Activated CD8-positive, alpha-beta memory T cell treated with anti-CD3 and anti-CD28 coated beads, Interleukin-2, amount 10 ng/mL, durations not matched to agents 7 days and 5 days (primary cell): ENCODE measurements around the gene ADGRB2. TPM values are rescaled to one million over a fixed set of nuclear protein-coding genes. Genes with fewer than 3 reads are reported as not detected.

ENCODE experiments used
- ATAC-seq: fragments of 150-1000 bp; cut with Tn5 transposase; one replicate; pipeline ENCODE4 v1.10.0; 2021; ENCODE audit warnings: moderate library complexity
- CTCF ChIA-PET: fragments of 350-600 bp; sonication (Branson Sonifier 250); formaldehyde crosslinking; loops from one replicate; lab custom pipeline; 2021; ENCODE audit warnings: antibody characterized with exemption; lab: Charles Lee
- DNase-seq: peaks from one replicate; pipeline ENCODE4 v3.0.0-alpha.2; 2020
- H3K27ac Mint-ChIP-seq: one replicate; pipeline ENCODE4 v1.8.0; 2021; ENCODE audit warnings: mild to moderate bottlenecking, mixed read lengths
- H3K27me3 Mint-ChIP-seq: one replicate; pipeline ENCODE4 v1.8.0; 2021; ENCODE audit warnings: mixed read lengths
- H3K36me3 Mint-ChIP-seq: one replicate; pipeline ENCODE4 v1.8.0; 2021; ENCODE audit warnings: mild to moderate bottlenecking, mixed read lengths
- H3K4me1 Mint-ChIP-seq: one replicate; pipeline ENCODE4 v1.8.0; 2021; ENCODE audit warnings: mixed read lengths
- H3K4me3 Mint-ChIP-seq: one replicate; pipeline ENCODE4 v1.8.0; 2021; ENCODE audit warnings: mild to moderate bottlenecking, moderate library complexity, mixed read lengths
- H3K9me3 Mint-ChIP-seq: one replicate; pipeline ENCODE4 v1.8.0; 2022; ENCODE audit warnings: low read depth, mixed read lengths
- total RNA-seq, 2 experiments: library from RNA; stranded (reverse); gene quantifications; one replicate each; pipeline ENCODE4 v1.2.3, GENCODE V29; 2021

The ADGRB2 gene
- total RNA-seq, 2 experiments from 2014 or later, result 0.07 to 1.3 TPM

DNA sequence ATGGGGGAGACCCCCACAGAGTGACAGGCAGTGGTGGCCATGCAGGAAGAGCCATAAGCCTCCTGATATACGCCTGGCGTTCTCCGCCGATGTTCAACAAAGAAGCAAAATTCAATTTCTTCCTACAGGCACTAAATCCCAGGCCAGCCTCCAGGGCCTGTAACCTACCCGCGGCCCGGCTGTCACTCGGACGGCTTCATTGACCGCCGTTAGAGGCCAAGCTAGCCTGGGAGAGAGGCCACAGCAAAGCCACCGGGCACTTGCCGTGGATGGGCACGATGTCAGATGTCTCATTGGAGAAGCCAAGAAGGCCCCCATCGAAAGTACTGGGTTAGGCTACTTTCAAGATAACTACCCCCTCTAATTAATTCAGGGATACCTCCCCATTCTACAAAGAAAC is 9.7 kb downstream of the ADGRB2 start:
- CTCF ChIA-PET, result interaction anchor here (1.2 to 4.5 kb wide), 2 partner anchors 9 to 34 kb away, joined by 5 to 25 read pairs; no protein-coding TSS in a partner anchor
- Mint-ChIP-seq H3K27me3 (peaks cover 9% of the 10 kb centered on the region), H3K27ac (no peak overlapping the region), H3K36me3 (no peaks in the 10 kb centered on the region), H3K9me3 (no peaks in the 10 kb centered on the region), H3K4me3 (no peak overlapping the region), H3K4me1 (peaks cover 39% of the 10 kb centered on the region)
- DNase-seq (no peak), ATAC-seq (no peak)

- H3K27me3 Mint-ChIP-seq, result peaks cover 9% of the 10 kb centered on the region
- H3K36me3 Mint-ChIP-seq, result no peaks in the 10 kb centered on the region
- CTCF ChIA-PET, result interaction anchor here (1.2 to 4.5 kb wide), 3 partner anchors 8 to 35 kb away, joined by 3 to 25 read pairs (median 5); no protein-coding TSS in a partner anchor
- H3K27ac Mint-ChIP-seq, result no peak overlapping the region
- DNase-seq (no peak), ATAC-seq (no peak)
- no peak overlapping the region for H3K4me3 Mint-ChIP-seq
- no peaks in the 10 kb centered on the region for H3K9me3 Mint-ChIP-seq
- H3K4me1 Mint-ChIP-seq, result peaks cover 40% of the 10 kb centered on the region
These were observed 10.3 kb downstream of the ADGRB2 start for GRCh38 chr1:31753707-31754349.

- Mint-ChIP-seq H3K4me3 (no peak overlapping the region), H3K4me1 (peaks cover 43% of the 10 kb centered on the region), H3K27me3 (peaks cover 8% of the 10 kb centered on the region), H3K36me3 (no peaks in the 10 kb centered on the region), H3K27ac (no peak overlapping the region), H3K9me3 (no peaks in the 10 kb centered on the region)
- DNase-seq (no peak), ATAC-seq (no peak)
- CTCF ChIA-PET, result interaction anchor here (1.5 to 4.5 kb wide), 2 partner anchors 12 to 36 kb away, joined by 3 to 25 read pairs; no protein-coding TSS in a partner anchor
These were observed 11.1 kb downstream of the ADGRB2 start for GRCh38 chr1:31752952-31753475.

GRCh38 chr1:31752258-31752657 is 11.9 kb downstream of the ADGRB2 start:
- Mint-ChIP-seq H3K9me3 (no peaks in the 10 kb centered on the region), H3K4me1 (peaks cover 45% of the 10 kb centered on the region), H3K36me3 (no peaks in the 10 kb centered on the region), H3K27me3 (peaks cover 8% of the 10 kb centered on the region), H3K27ac (peak overlapping the region; percentile 39), H3K4me3 (no peak overlapping the region)
- ATAC-seq, result peak; percentile 38
- CTCF ChIA-PET, result interaction anchor here (0.7 to 4.5 kb wide), 5 partner anchors 9 to 111 kb away, joined by 3 to 25 read pairs (median 6); no protein-coding TSS in a partner anchor
- peak; percentile 54 for DNase-seq

- Mint-ChIP-seq H3K4me1 (peaks cover 49% of the 10 kb centered on the region), H3K27me3 (peaks cover 8% of the 10 kb centered on the region), H3K9me3 (no peaks in the 10 kb centered on the region), H3K36me3 (no peaks in the 10 kb centered on the region), H3K4me3 (no peak overlapping the region), H3K27ac (peak overlapping the region; percentile 39)
- CTCF ChIA-PET, result interaction anchor here (0.7 to 4.5 kb wide), 8 partner anchors 9 to 357 kb away, joined by 3 to 25 read pairs (median 5); partner anchors contain the start of gene PEF1
- no peak for DNase-seq
- no peak for ATAC-seq
These were observed 12.3 kb downstream of the ADGRB2 start for GRCh38 chr1:31751822-31752241.

GRCh38 chr1:31750858-31751510 is 13.2 kb downstream of the ADGRB2 start:
- peak; percentile 82 for ATAC-seq
- Mint-ChIP-seq H3K4me1 (peaks cover 58% of the 10 kb centered on the region), H3K9me3 (no peaks in the 10 kb centered on the region), H3K4me3 (no peak overlapping the region), H3K27ac (peak overlapping the region; percentile 62), H3K36me3 (no peaks in the 10 kb centered on the region), H3K27me3 (peaks cover 8% of the 10 kb centered on the region)
- CTCF ChIA-PET, result interaction anchor here (0.7 to 4.5 kb wide), 7 partner anchors 10 to 358 kb away, joined by 3 to 25 read pairs (median 6); partner anchors contain the start of gene PEF1
- DNase-seq, result peak; percentile 78

DNA sequence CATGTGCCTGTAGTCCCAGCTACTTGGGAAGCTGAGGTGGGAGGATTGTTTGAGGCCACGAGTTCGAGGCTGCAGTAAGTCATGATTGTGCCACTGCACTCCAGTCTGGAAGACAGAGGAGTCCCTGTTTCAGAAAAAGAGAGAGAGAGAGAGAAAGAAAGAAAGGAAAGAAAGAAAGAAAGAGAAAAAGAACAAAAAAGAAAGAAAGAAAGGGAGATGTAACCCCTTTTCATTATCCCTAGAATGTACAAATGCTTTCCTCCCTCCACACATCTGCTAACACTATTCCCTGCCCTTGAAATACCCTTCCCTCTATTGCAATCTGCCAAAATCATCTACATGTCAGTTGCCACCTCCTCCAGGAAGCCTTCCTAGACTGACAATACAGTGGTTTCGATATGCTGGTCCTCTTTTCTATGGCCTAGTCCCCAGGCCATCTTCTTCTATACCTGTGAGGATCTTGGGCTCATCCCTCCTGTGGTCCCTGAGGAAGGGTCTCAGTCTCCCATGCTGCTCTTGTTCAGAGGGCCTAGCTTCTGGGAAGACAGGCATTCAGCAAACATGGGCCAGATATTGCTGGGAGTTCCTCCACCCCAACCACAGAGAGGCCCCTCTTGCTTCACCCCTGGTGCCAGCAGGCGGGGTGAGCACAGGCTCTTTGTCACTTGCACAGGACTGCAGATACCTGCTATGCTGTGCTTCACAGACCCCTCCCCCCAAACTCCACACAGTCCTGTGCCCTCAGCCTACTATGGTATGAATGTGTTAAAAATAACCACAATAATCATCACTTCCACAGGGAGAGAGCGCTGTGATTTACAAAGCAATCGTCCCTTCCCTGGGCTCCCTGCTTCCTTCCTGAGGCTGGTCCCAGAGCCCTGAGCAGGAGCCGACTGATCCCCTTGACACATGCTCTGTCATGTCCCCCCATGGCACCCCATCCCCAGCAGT is 14.1 kb downstream of the ADGRB2 start:
- CTCF ChIA-PET, result interaction anchor here (1.1 to 4.5 kb wide), 9 partner anchors 11 to 359 kb away, joined by 3 to 25 read pairs (median 5); partner anchors contain the start of gene ADGRB2
- Mint-ChIP-seq H3K4me1 (peaks cover 61% of the 10 kb centered on the region), H3K27ac (no peak overlapping the region), H3K9me3 (no peaks in the 10 kb centered on the region), H3K4me3 (no peak overlapping the region), H3K36me3 (no peaks in the 10 kb centered on the region), H3K27me3 (peaks cover 8% of the 10 kb centered on the region)
- no peak for ATAC-seq
- DNase-seq, result no peak

- H3K27ac Mint-ChIP-seq, result no peak overlapping the region
- H3K4me1 Mint-ChIP-seq, result peaks cover 64% of the 10 kb centered on the region
- H3K9me3 Mint-ChIP-seq, result no peaks in the 10 kb centered on the region
- no peaks in the 10 kb centered on the region for H3K36me3 Mint-ChIP-seq
- DNase-seq (no peak), ATAC-seq (no peak)
- H3K4me3 Mint-ChIP-seq, result no peak overlapping the region
- peaks cover 8% of the 10 kb centered on the region for H3K27me3 Mint-ChIP-seq
- CTCF ChIA-PET, result interaction anchor here (0.7 to 1.8 kb wide), 5 partner anchors 12 to 130 kb away, joined by 3 to 6 read pairs (median 5); no protein-coding TSS in a partner anchor
These were observed 15.8 kb downstream of the ADGRB2 start for GRCh38 chr1:31748365-31748764.

DNA sequence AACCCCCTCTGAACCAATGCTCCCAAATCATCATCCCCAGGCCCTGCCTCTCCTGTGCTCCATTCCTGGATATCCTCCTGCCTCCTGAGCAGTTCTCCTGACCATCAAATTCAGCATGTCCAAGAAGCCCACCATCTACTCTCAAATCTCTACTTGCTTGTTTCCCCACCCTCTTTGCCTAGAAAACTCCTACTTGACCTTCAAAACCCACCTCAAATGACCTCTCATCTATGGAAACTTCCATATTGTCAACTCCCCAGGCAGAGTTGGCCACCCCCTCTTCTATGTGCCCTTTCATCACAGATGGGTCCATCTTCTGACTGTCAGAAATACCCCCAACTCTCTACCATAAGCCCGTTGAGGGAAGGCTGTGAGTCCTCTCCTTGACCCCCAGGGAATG is 16.8 kb downstream of the ADGRB2 start:
- no peak for ATAC-seq
- Mint-ChIP-seq H3K36me3 (no peaks in the 10 kb centered on the region), H3K4me3 (no peak overlapping the region), H3K9me3 (no peaks in the 10 kb centered on the region), H3K27me3 (peaks cover 8% of the 10 kb centered on the region), H3K4me1 (peaks cover 55% of the 10 kb centered on the region), H3K27ac (peak overlapping the region; percentile 5)
- CTCF ChIA-PET, result interaction anchor here (1.3 to 2.7 kb wide), 2 partner anchors 32 to 80 kb away, joined by 3 to 12 read pairs; no protein-coding TSS in a partner anchor
- no peak for DNase-seq

- peaks cover 53% of the 10 kb centered on the region for H3K4me1 Mint-ChIP-seq
- DNase-seq (no peak), ATAC-seq (no peak)
- H3K4me3 Mint-ChIP-seq, result no peak overlapping the region
- H3K36me3 Mint-ChIP-seq, result no peaks in the 10 kb centered on the region
- no peaks in the 10 kb centered on the region for H3K9me3 Mint-ChIP-seq
- CTCF ChIA-PET, result interaction anchor here (1.0 to 3.4 kb wide), 10 partner anchors 12 to 362 kb away, joined by 3 to 41 read pairs (median 11); partner anchors contain the start of gene KPNA6
- H3K27ac Mint-ChIP-seq, result peak overlapping the region; percentile 39
- H3K27me3 Mint-ChIP-seq, result peaks cover 8% of the 10 kb centered on the region
These were observed 17.5 kb downstream of the ADGRB2 start for GRCh38 chr1:31746687-31747086.

DNA sequence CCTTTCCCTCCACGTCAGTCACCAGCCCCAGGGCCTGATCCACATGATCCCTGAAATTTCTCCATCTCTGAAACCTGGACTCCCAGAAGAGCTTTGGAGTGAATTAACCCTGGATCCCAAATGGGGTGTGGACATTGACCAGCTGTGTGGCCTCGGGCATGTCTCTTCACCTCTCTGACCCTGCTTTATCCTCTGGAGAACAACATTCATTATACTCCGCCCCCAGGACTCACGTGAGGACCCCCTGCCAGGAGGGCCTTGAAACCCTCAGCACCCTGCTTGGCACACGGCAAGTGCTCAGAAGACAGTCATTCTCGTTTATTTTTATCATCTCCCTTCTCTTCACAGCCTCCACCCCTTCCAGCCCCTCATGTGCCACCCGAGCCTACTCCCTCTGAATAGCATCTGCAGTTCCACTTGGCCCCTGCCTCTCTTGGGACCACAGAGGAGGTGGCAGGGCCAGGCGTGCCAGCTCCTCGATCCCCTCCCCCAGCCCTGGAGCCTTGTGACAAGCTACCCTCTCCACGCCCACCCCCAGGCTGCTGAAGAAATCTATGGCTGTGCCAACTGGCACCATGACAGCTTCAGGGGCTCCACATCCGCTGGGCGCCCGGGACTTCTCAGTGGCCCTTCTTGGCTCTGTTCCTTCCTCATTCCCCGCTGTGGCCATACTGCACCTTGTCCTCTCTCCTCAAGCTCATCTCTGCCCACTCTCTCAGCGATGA is 18.0 kb downstream of the ADGRB2 start:
- H3K36me3 Mint-ChIP-seq, result no peaks in the 10 kb centered on the region
- H3K4me3 Mint-ChIP-seq, result no peak overlapping the region
- H3K9me3 Mint-ChIP-seq, result no peaks in the 10 kb centered on the region

More for the DNA sequence above, 18.0 kb downstream of the ADGRB2 start:
- Mint-ChIP-seq H3K4me1 (peaks cover 47% of the 10 kb centered on the region), H3K27ac (peak overlapping the region; percentile 39), H3K27me3 (peaks cover 8% of the 10 kb centered on the region)
- DNase-seq (no peak), ATAC-seq (no peak)
- CTCF ChIA-PET, result interaction anchor here (0.5 to 3.4 kb wide), 30 partner anchors 8 to 560 kb away, joined by 3 to 41 read pairs (median 5); partner anchors contain the start of genes COL16A1 and KPNA6
